ENCODE data around the gene GREB1.

DNA sequence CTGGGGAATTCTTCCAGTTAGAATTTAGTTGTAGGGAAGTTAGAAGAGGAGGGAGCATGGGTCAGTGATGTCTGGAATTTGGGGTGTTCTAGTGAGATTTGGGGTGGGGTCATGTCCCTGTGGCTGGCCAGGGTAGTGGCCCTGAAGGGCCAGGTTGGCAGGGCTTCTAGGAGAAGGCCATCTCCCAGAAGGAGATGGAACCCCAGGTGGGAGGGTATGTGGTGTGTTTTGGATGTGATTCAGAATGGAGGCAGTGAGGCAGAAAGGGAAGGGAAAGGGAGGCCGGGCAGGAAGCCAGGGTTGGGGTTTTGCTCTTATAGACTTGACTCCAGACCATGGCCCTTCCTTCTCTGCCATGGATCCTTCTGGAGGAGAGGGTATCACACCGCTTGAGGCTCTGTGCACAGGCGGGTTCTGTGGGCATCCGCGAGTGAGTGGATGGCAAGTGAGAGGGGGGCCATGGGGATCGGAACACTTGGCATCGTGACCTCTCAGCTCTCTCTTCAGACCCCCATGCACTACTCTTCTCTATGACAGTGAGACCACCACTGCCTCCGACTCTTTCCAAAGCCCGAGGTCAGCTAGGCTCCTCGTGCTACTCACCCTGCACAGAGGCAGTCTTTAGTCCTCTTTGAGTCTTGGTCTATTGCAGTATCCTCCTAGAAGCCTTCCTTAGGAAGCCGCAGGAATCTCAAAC lies 7.3 kb downstream of the GREB1 start:
- TF ChIP-seq, protein P1, sequence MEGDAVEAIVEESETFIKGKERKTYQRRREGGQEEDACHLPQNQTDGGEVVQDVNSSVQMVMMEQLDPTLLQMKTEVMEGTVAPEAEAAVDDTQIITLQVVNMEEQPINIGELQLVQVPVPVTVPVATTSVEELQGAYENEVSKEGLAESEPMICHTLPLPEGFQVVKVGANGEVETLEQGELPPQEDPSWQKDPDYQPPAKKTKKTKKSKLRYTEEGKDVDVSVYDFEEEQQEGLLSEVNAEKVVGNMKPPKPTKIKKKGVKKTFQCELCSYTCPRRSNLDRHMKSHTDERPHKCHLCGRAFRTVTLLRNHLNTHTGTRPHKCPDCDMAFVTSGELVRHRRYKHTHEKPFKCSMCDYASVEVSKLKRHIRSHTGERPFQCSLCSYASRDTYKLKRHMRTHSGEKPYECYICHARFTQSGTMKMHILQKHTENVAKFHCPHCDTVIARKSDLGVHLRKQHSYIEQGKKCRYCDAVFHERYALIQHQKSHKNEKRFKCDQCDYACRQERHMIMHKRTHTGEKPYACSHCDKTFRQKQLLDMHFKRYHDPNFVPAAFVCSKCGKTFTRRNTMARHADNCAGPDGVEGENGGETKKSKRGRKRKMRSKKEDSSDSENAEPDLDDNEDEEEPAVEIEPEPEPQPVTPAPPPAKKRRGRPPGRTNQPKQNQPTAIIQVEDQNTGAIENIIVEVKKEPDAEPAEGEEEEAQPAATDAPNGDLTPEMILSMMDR (IDR thresholded peaks at IDR 0.05) = no peak
- no peak for TF ChIP-seq EZH2 (IDR thresholded peaks at IDR 0.05)
